Measurements from ENCODE around the gene ZNF470.

ZNF470 gene

DNA sequence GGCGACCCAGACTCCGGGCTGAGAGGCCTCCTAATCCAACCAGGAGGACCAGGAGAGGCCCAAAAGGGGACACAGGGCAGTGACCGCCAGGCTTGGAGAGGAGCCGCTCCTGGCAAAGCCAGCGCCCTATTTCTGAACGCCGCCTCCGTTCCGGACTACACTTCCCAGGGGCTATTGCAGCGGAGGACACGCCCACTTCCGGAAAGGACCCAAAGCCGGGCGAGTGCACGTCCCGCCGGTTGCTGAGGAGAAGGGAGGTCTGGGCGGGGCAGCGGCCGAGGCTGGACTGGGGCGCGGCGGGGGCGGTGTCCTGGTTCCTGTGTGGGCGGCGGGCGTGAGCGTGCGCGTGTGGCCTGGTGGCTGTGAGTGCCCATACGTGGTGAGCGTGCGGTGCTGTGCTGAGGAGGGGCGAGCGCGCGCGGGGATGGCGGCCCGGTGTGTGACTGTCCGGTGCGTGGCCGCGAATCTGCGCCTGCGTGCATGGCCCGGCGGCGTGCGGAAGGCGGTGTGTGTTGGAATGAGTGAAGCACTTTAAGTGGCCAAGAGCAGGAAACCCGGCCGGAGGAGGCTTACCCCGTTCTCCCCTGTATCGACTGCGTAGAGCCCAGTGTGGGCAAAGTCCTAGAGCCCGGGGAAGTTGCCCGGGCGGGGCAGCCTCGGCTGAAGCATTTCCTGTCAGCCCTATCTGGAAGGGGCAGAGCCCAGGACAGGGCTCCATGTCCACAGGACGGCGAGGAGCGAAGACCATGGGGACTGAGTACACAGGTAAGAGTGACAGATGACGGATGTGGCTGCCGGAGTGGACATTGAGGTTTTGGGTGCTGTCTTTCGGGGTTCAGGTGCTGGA lies at the start of gene ZNF470:
Gene ZNF470, plus strand, starts transcription at position 195 of the 847 bp plus-strand sequence. CDS start 2,844 bp downstream, outside the sequence.
- in situ Hi-C loops (cut with HindIII; ENCODE audit: low sequenced_read_pairs), result no loop called here

DNA sequence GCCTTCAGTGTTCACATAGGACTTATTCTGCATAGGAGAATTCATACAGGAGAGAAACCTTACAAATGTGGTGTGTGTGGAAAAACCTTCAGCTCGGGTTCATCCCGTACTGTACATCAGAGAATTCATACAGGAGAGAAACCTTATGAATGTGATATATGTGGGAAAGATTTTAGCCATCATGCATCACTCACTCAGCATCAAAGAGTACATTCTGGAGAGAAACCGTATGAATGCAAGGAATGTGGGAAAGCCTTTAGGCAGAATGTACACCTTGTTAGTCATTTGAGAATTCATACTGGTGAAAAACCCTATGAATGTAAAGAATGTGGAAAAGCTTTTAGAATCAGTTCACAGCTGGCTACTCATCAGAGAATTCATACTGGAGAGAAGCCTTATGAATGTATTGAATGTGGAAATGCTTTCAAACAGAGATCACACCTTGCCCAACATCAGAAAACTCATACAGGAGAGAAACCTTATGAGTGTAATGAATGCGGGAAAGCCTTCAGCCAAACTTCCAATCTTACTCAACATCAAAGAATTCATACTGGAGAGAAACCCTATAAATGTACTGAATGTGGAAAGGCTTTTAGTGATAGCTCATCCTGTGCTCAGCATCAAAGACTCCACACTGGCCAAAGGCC lies 41.9 kb upstream of the ZNF470 start:
- in situ Hi-C loops (cut with HindIII; ENCODE audit: low sequenced_read_pairs), result no loop called here

- in situ Hi-C loops (cut with HindIII; ENCODE audit: low sequenced_read_pairs), result no loop called here
Observed at GRCh38 chr19:56537442-56537841, 29.8 kb upstream of the ZNF470 start.

DNA sequence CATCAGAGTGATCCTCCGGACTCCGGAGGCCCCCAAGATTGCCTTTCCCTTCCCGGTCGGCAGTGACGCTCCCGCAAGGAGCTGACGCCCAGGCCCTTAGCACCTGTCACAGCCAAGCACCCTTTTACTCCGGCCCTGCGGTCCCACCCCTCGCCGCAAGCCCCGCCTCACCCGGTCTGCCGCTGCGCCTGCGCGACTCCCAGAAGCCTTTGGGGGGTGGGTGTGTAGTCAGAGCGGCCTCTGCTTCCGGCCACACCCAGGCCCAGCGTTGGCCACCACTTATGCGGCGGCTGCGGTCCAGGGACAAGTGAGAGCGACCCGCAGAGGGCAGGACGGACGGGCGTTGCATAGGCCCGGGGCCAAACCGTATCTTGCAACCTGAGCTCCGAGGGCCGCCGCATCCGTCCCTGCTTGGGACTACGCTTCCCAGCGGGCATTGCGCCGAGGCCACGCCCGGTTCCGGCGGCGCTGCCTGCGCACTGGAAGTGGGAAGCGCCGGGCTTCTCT lies 29.0 kb upstream of the ZNF470 start:
- in situ Hi-C loops (cut with HindIII; ENCODE audit: low sequenced_read_pairs), result no loop called here

GRCh38 chr19:56538761-56539263 lies 28.5 kb upstream of the ZNF470 start, which contains the start of gene ZFP28:
Gene ZFP28 (plus strand): TSS chr19:56538948. CDS start chr19:56539019, 71 bp downstream.
- in situ Hi-C loops (cut with HindIII; ENCODE audit: low sequenced_read_pairs), result no loop called here

DNA sequence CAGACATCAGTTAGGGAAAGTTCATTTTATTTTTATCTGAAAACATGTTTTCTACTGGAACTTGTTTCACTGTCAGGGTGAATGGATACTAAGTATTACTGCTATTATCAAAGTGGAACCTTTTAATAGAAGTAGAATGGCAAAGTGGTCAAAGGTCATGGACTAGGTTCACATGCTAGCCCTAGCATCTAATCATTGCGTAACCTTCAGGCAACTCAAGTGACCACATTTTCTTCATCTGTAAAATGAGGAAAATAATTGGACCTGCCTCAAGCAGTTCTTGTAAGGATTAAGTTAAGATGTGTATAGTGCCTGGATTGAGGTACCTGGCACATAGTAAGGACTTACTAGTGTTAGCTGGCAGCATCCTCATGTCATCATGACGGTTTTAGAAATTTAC lies 23.5 kb upstream of the ZNF470 start:
- in situ Hi-C loops (cut with HindIII; ENCODE audit: low sequenced_read_pairs), result no loop called here

DNA sequence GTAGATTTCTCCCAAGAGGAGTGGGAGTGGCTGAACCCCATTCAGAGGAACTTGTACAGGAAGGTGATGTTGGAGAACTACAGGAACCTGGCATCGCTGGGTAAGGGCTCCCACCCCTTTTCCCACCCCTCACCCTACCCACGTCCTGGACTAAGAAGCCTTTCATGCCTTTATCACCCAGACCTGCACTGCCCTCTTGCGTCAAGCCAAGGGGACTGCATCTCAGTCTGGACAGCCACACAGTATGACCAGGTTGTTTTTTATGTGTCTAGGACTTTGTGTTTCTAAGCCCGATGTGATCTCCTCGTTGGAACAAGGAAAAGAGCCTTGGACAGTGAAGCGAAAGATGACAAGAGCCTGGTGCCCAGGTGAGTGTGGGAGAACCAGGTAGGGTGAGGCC lies 19.7 kb upstream of the ZNF470 start:
- in situ Hi-C loops (cut with HindIII; ENCODE audit: low sequenced_read_pairs), result no loop called here

GRCh38 chr19:56554272-56554869 lies 12.9 kb upstream of the ZNF470 start:
- in situ Hi-C loops (cut with HindIII; ENCODE audit: low sequenced_read_pairs), result no loop called here

- in situ Hi-C loops (cut with HindIII; ENCODE audit: low sequenced_read_pairs), result no loop called here
Observed at GRCh38 chr19:56562766-56563165, 4.5 kb upstream of the ZNF470 start.

DNA sequence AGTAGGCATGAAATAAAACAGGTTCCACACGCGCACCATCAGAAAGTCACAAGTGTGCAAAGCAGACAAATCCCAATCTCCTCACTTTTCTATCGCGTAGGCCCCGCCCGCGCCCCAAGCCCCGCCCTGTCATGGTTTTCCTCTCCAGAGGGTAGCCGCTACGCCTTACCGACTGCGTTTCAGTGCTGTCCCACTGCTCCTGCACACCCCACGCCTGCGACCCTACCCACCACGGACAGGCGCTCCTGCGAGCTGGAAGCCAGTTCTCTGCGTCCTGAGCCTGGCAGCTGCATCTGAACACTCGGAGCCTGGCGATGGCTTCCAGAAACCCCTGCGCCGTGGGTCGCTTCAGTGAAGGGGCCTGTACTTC lies 379 bp upstream of the ZNF470 start:
- in situ Hi-C loops (cut with HindIII; ENCODE audit: low sequenced_read_pairs), result no loop called here

DNA sequence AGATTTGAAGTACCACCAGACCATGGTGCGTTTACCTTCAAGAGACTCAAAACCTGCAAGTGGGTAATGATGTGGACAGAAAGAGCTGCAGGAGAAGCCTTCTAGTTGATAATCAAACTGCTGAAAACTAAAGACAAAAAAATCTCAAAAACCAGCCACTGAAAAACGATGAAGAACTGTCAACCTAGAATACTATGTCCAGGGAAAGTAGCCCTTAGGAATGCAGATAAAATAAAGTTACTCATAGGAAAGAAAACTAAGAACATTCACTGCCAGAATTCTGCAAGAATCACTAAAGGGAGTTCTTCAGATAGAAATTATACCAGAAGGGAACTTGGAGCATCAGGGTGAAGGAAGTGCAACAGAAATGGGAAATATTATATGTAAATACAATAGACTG lies 5.3 kb downstream of the ZNF470 start:
- in situ Hi-C loops (cut with HindIII; ENCODE audit: low sequenced_read_pairs), result no loop called here

- in situ Hi-C loops (cut with HindIII; ENCODE audit: low sequenced_read_pairs), result no loop called here
Observed at GRCh38 chr19:56573914-56574313, 6.6 kb downstream of the ZNF470 start.

DNA sequence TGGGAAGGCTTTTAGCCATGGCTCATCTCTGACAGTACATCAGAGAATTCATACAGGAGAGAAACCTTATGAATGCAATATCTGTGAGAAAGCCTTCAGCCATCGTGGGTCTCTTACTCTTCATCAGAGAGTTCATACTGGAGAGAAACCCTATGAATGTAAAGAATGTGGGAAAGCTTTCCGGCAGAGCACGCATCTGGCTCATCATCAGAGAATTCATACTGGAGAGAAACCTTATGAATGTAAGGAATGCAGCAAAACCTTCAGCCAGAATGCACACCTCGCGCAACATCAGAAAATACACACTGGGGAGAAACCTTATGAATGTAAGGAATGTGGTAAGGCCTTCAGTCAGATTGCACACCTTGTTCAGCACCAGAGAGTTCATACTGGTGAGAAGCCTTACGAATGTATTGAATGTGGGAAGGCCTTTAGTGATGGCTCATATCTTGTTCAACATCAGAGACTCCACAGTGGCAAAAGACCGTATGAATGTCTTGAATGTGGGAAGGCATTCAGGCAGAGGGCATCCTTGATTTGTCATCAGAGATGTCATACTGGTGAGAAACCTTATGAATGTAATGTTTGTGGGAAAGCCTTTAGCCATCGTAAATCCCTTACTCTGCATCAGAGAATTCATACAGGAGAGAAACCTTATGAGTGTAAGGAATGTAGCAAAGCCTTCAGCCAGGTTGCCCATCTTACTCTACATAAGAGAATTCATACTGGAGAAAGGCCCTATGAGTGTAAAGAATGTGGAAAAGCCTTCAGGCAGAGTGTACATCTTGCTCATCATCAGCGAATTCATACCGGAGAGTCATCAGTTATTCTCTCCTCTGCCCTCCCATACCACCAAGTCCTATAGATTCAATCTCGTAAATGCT lies 10.7 kb downstream of the ZNF470 start:
- in situ Hi-C loops (cut with HindIII; ENCODE audit: low sequenced_read_pairs), result no loop called here

DNA sequence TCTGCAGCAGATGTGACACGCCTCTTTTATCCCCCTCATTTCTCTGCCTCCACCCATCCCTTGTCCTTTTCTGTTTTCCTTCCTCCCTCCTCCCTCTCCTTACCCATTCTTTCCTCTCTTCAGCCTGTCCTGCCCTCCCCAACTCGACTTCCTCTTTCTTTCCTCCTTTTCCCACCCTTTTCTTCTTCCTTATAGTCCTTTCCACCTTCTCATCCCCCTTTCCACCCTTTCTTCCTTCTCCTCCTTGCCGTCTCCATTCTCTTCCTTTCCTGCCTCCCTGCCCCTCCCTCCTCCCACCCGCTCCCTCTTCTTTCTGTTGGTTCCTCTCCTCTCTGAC lies 27.1 kb downstream of the ZNF470 start:
- in situ Hi-C loops (cut with HindIII; ENCODE audit: low sequenced_read_pairs), result no loop called here

GRCh38 chr19:56594783-56595547 lies 27.7 kb downstream of the ZNF470 start, which contains the start of gene ZNF71:
Gene ZNF71 (plus strand): TSS chr19:56595302. CDS start chr19:56601559, 6,257 bp downstream.
- in situ Hi-C loops (cut with HindIII; ENCODE audit: low sequenced_read_pairs), result no loop called here

GRCh38 chr19:56595548-56595899 lies 28.3 kb downstream of the ZNF470 start:
- in situ Hi-C loops (cut with HindIII; ENCODE audit: low sequenced_read_pairs), result no loop called here

DNA sequence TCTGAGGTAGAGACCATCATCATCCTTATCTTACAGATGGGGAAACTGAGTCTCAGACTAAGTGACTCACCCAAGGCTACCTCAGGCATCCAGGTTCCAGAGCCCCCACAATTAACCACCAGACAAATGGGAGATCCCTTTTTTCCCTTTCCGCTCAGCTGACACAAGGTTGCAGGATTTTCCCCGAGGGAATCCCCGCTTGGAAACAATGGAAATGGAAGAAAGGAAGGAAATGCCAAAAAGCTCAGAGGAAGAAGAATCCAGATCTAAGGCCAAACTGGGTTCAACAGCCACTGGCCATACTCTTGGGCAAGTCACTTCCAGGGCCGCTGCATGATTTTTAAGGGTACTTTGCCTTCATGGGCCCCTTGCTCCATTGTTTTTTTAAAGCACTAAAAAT lies 29.4 kb downstream of the ZNF470 start:
- in situ Hi-C loops (cut with HindIII; ENCODE audit: low sequenced_read_pairs), result no loop called here

GRCh38 chr19:56597696-56598095 lies 30.4 kb downstream of the ZNF470 start:
- in situ Hi-C loops (cut with HindIII; ENCODE audit: low sequenced_read_pairs), result no loop called here

GRCh38 chr19:56601375-56601774 lies 34.1 kb downstream of the ZNF470 start:
- in situ Hi-C loops (cut with HindIII; ENCODE audit: low sequenced_read_pairs), result no loop called here

GRCh38 chr19:56603829-56604228 lies 36.6 kb downstream of the ZNF470 start:
- in situ Hi-C loops (cut with HindIII; ENCODE audit: low sequenced_read_pairs), result no loop called here

All from DLD1 (cell line).